GM18519 (cell line): ENCODE measurements around the gene LIPE.

Experiments used
- ATAC-seq: cut with Tn5 transposase; IDR thresholded peaks from one replicate; pipeline ENCODE4 v1.9.1; 2021; ENCODE audit warnings: mild to moderate bottlenecking, moderate library complexity; ENCODE audit not compliant: unreplicated experiment, low FRiP score

Gene LIPE

GRCh38 chr19:42361545-42361910 lies 65.7 kb downstream of the LIPE start:
- ATAC-seq, result no peak

GRCh38 chr19:42360787-42361544 lies 66.2 kb downstream of the LIPE start:
- ATAC-seq, result no peak

GRCh38 chr19:42357290-42357689 lies 69.9 kb downstream of the LIPE start:
- no peak for ATAC-seq

- ATAC-seq, result no peak
Measured at GRCh38 chr19:42356686-42357085, 70.5 kb downstream of the LIPE start.

GRCh38 chr19:42355896-42356295 lies 71.3 kb downstream of the LIPE start:
- ATAC-seq, result no peak

- no peak for ATAC-seq
Measured at GRCh38 chr19:42353341-42354015, 73.7 kb downstream of the LIPE start.

- no peak for ATAC-seq
Measured at GRCh38 chr19:42352301-42353259, 74.6 kb downstream of the LIPE start.
